ENCODE data around the gene TRIM62.

- TF ChIP-seq CTCF (IDR thresholded peaks at IDR 0.05; ENCODE audit: insufficient read depth, low read length, poor library complexity, severe bottlenecking) (no peak), EZH2phosphoT487 (conservative IDR thresholded peaks at IDR 0.05; ENCODE audit: low read length) (no peak)
Measured at GRCh38 chr1:33178836-33179439, 2.9 kb downstream of the TRIM62 start.
